Stimulated activated effector memory CD8-positive, alpha-beta T cell treated with anti-CD3 and anti-CD28 coated beads, Interleukin-12 subunit alpha, Interleukin-12 subunit beta, amount 100 ng/mL, for 72 hours (primary cell): ENCODE results near the gene HSPB7.
A peak's percentile ranks its signal among the peaks of the same experiment; 100 is the strongest.
"Not testable (repeated sequence)": the region's sequence is repeated elsewhere in the genome, so short reads cannot be mapped to it uniquely, and the experiment has no call there.

Experiments
- ATAC-seq: fragments of 150-1000 bp; cut with Tn5 transposase; 2 replicates; pipeline ENCODE4 v1.10.0; 2021
- DNase-seq, 2 donors: peaks; one replicate each; pipeline ENCODE4 v3.0.0; 2021 to 2022; ENCODE audit warnings: low spot score in 2 of 2
- H3K27ac Mint-ChIP-seq: one replicate; pipeline ENCODE4 v1.8.0; 2022; ENCODE audit warnings: mild to moderate bottlenecking, mixed read lengths
- H3K36me3 Mint-ChIP-seq: one replicate; pipeline ENCODE4 v1.8.0; 2022; ENCODE audit warnings: mild to moderate bottlenecking, mixed read lengths
- H3K4me1 Mint-ChIP-seq: one replicate; pipeline ENCODE4 v1.8.0; 2022; ENCODE audit warnings: mixed read lengths
- H3K4me3 Mint-ChIP-seq: one replicate; pipeline ENCODE4 v1.8.0; 2022; ENCODE audit warnings: mild to moderate bottlenecking, mixed read lengths
- H3K9me3 Mint-ChIP-seq: one replicate; pipeline ENCODE4 v1.8.0; 2022; ENCODE audit warnings: mixed read lengths

Gene HSPB7

DNA sequence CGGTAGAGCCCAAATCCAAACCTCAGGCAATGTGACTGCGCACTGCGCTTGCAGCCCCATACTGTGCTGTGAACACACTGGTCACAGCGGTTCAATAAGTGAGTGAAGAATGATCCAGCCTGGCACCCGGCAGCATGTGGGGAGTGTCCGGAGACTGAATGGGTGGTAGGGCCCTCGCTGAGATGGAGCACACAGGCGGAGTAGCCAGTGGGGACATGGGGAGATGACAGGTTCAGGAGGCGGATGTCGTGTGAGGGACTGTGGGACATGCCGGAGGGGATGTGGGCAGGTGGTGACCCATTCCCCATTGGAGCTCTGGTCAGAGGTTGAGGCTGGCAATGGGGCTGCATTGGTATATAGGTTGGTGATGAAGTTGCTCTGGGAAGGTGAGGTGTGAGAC is 8.2 kb downstream of the HSPB7 start:
- no peaks in the 10 kb centered on the region for H3K36me3 Mint-ChIP-seq
- no peak for DNase-seq
- H3K27ac Mint-ChIP-seq = no peak overlapping the region
- no peak overlapping the region for H3K4me3 Mint-ChIP-seq
- no peak for ATAC-seq
- H3K9me3 Mint-ChIP-seq = no peaks in the 10 kb centered on the region
- H3K4me1 Mint-ChIP-seq = peaks cover 29% of the 10 kb centered on the region

DNA sequence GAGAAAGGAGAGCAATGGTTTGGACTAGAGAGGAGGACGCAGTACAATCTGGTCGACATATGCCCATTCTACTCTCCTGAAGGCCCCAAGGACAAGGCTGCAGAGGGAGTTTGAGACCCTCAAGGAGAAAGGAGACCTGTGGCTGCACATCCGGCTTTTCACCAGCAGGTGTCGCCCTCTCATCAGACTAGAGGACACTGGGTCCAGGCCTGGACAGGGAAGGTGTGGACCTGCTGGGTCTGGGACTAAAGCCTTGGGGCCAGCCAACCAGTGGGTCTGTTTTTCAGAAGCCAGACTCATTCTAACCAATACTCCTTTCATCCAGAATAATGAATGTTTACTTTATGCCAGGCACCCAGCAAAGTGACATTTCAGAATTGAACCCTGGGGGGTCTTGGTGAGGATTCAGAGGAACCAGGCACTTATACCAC is 8.8 kb downstream of the HSPB7 start:
- DNase-seq = peak; percentile 67 to 89

DNA sequence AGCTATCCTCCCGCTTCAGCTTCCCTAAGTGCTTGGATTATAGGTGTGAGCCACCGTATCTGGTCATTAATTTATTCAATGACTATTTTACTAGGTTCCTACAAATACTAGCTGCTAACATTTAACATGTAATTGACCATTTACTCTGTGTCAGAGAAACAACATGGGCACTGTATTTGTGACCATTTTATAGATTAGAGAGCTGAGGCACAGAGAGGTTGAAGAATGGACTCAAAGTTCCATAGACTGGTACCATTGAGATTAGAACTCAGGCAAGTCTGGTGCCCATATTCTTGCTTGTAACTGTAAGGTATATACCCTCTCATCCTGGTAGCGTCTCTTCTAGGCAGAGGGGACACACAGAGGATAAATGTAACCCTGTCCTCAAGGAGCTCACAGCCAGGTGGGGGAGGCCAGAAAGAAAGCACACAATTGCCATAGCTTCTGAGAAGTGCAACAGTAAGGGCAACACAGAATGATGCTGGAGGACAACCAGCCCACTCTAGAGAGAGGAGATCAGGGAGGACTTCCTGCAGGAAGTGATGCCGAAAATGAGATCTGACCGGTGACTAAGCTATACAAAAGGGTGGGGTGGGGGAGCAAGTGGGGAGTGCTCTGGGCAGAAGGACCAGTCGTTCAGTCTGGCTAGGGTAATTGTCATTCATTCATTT is 10.0 kb downstream of the HSPB7 start:
- no peak for ATAC-seq
- Mint-ChIP-seq H3K4me3 (no peak overlapping the region), H3K27ac (no peak overlapping the region), H3K4me1 (peaks cover 23% of the 10 kb centered on the region), H3K36me3 (no peaks in the 10 kb centered on the region), H3K9me3 (no peaks in the 10 kb centered on the region)
- DNase-seq = no peak

More for the DNA sequence above, 8.8 kb downstream of the HSPB7 start:
- Mint-ChIP-seq H3K9me3 (no peaks in the 10 kb centered on the region), H3K4me3 (no peak overlapping the region), H3K27ac (no peak overlapping the region), H3K4me1 (peaks cover 29% of the 10 kb centered on the region), H3K36me3 (no peaks in the 10 kb centered on the region)
- ATAC-seq = peak; percentile 58

DNA sequence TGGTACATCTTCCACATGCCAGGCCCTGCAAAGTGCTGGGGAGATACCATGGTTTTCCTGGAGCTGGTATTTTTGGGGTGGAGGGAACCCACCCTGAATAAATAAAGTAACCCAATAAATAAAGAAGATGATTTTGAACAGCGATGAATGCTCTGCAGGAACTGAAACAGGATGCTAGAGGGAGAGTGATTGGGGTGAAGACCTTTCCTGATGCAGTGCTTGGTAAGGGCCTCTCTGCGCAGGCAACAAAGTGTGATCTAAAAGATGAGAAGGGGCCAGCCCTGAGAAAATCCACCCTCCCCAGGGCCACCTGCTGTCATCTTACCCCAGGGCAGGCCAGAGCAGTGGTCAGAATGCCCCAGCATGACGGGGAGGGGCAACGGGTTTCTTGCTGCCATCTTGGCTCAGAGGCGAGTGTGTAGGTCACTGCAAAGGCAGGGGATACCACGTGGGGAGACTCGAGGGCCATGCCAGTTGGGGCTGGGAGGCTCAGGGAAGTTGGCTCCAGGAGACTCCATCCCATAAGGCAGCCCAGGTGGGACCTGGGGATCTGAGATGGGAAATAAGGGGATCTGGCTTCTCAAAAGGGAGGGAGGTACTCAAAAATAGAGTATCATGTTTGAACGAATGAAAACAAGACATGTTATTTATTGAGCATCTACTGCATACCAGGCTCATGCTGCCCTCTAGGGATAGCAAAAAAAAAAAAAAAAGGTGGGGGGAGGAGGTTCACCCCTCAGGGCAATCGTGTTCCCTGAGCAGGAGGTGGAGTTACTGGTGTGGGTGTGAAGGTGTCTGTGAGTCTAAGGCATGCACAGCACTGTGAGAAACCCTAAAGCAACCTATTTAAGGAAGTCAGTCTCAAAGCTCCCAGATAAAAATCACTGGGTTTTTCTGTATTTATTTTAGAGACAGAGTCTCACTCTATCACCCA is 11.0 kb downstream of the HSPB7 start:
- no peaks in the 10 kb centered on the region for H3K36me3 Mint-ChIP-seq
- no peak for DNase-seq
- ATAC-seq = peak; percentile 84
- H3K27ac Mint-ChIP-seq = peak overlapping the region; percentile 50
- H3K9me3 Mint-ChIP-seq = no peaks in the 10 kb centered on the region
- peaks cover 18% of the 10 kb centered on the region for H3K4me1 Mint-ChIP-seq
- no peak overlapping the region for H3K4me3 Mint-ChIP-seq

DNA sequence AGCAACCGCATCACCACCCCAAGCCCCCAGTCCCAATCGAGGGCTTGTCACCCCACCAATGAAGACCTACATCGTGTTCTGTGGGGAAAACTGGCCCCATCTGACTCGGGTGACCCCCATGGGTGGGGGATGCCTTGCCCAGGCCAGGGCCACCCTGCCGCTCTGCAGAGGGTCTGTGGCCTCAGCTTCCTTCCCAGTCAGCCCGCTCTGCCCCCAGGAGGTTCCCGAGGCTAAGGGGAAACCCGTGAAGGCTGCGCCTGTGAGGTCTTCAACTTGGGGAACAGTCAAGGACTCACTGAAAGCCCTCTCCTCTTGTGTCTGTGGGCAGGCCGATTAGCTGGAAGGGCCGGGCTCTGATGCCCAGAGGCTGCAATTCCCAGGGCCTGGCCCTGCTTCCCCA is 11.8 kb downstream of the HSPB7 start:
- H3K27ac Mint-ChIP-seq = no peak overlapping the region
- ATAC-seq (no peak), DNase-seq (no peak)
- H3K4me1 Mint-ChIP-seq = peaks cover 18% of the 10 kb centered on the region
- no peak overlapping the region for H3K4me3 Mint-ChIP-seq
- no peaks in the 10 kb centered on the region for H3K36me3 Mint-ChIP-seq
- no peaks in the 10 kb centered on the region for H3K9me3 Mint-ChIP-seq

DNA sequence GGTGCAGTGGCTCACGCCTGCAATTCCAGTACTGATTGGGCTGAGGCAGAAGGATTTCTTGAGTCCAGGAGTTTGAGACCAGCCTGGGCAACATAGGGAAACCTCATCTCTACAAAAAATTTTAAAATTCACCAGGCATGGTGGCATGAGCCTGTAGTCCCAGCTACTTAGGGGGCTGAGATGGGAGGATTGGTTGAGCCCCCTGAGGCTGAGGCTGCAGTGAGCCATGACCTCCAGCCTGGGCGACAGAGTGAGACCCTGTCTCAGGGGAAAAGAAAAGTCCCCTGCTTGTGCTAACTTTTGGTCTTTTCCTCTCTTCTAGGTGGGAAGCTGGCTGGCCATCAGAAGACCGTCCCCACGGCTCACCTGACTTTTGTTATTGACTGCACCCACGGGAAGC is 12.2 kb downstream of the HSPB7 start:
- Mint-ChIP-seq H3K4me3 (no peak overlapping the region), H3K4me1 (peaks cover 18% of the 10 kb centered on the region), H3K9me3 (no peaks in the 10 kb centered on the region), H3K36me3 (no peaks in the 10 kb centered on the region), H3K27ac (no peak overlapping the region)
- ATAC-seq (no peak), DNase-seq (no peak)

DNA sequence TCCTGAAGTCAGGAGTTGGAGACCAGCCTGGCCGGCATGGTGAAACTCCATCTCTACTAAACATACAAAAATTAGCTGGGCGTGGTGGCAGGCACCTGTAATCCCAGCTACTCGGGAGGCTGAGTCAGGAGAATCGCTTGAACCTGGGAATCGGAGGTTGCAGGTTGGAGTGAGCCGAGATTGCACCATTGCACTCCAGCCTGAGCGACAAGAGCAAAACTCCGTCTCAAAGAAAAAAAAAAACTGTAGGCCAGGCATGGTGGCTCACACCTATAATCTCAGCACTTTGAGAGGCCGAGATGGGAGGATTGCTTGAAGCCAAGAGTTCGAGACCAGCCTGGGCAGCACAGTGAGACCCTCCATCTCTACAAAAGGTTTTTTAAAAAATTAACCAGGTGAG is 16.6 kb downstream of the HSPB7 start:
- not testable (repeated sequence) for H3K4me1 Mint-ChIP-seq, H3K27ac Mint-ChIP-seq, DNase-seq, H3K4me3 Mint-ChIP-seq, H3K9me3 Mint-ChIP-seq, H3K36me3 Mint-ChIP-seq, ATAC-seq

DNA sequence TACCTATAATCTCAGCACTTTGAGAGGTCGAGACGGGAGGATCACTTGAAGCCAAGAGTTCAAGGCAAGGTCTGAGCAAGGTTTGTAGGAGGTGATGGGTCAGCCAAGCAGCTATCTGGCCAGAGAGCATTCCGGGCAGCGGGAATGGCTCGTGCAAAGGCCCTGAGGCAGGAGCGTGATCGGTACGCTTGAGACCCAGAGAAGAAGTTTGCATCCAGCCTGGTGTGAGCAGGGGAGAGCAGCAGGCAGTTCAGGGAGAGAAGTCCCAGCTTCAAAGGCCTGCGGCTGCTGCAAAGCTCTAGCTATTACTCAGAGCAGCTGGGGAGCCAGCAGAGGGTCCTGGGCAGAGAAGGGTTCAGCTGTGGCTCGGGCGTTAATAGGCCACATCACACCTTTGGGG is 18.9 kb downstream of the HSPB7 start:
- DNase-seq (no peak), ATAC-seq (no peak)
- peaks cover 6% of the 10 kb centered on the region for H3K4me1 Mint-ChIP-seq
- H3K36me3 Mint-ChIP-seq = no peaks in the 10 kb centered on the region
- no peaks in the 10 kb centered on the region for H3K9me3 Mint-ChIP-seq
- H3K4me3 Mint-ChIP-seq = no peak overlapping the region
- peak overlapping the region; percentile 49 for H3K27ac Mint-ChIP-seq

DNA sequence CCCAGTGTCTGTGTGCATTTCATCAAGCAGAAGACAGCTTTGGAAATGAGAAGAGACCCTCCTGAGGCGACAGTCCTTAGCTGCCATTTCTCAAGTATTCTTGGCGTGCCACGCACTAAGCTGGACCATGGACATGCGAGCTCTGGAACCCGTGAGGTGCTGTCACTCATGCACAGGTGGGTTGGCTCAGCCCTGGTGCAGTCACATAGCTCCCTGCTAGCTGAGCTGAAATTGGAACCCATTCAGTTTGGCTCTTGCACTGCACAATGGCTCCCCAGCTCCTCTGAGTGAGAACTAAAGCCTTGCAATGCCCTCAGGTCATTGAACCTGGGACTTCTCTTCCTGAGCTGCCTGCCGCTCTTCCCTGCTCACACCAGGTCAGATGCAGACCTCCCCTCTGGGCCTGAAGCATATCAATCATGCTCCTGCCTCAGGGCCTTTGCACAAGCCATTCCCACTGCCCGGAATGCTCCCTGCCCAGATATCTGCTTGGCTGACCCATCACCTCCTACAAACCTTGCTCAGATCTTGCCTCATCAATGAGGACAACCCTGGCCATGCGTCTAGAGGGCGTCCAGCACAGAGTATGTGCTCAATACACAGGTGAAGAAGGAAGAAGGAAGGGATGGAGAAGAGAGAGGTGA is 20.1 kb downstream of the HSPB7 start:
- Mint-ChIP-seq H3K4me3 (no peak overlapping the region), H3K4me1 (peaks cover 6% of the 10 kb centered on the region), H3K36me3 (no peaks in the 10 kb centered on the region), H3K9me3 (no peaks in the 10 kb centered on the region), H3K27ac (peak overlapping the region; percentile 6)
- ATAC-seq (no peak), DNase-seq (no peak)

DNA sequence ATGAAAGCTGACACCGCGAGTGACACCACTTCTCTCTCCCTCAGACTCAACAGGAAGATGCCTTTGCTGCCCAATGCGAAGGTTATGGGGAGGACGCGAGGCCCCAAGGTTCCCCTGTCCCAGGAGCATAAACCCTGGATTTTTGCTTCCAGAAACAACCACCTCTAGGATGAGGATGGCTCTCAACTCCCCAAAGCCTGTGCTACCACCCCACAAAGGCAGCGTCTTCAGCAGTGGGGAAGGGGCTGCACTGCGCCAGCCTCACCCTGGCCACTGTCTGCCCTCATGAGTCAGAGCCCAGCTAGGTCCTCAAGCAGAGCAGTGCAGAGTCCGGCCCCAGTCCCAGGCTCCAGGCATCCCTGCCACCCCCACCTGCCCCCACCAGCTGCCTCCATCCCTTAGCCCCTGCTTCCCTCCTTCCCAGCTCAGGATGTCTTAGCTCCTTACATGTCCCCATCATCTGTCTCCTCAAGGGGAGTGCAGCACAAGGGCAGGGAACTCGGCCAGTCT is 20.7 kb downstream of the HSPB7 start:
- Mint-ChIP-seq H3K9me3 (no peaks in the 10 kb centered on the region), H3K36me3 (no peaks in the 10 kb centered on the region), H3K4me3 (no peak overlapping the region), H3K4me1 (peaks cover 6% of the 10 kb centered on the region), H3K27ac (peak overlapping the region; percentile 6)
- DNase-seq = no peak
- no peak for ATAC-seq

DNA sequence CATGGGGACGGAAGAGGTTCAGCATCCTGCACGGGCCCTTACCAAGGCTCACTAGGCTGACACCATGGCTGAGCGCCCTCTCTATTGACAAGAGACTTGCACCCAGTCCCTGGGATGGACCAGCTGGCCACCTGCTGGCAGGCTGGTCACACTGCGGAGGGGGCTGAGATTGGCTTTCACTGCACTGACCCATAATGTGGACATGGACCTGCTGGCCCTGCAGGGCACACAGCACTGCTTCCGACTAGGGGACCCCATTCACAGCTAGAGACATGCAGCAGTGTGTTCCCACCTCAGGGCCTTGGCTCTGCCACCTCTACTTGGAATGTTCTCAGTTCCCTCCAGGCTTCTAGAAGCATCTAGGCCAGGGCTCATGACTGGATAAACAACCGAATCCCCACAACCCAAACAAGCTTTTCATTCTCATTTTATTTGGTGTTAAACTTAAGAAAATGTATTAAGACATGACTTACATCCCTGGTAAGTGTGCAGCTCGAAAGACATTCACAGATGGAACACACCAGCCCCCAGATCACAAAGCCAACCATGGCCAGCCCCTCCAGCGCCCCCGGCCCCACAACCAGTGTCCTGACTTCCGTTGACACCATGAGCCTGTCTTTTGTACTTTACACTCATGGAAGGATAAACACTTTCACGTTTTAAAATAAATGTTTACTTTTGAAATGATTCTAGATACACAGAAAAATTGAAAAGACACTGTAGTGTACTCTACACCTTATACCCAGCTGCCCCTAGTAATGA is 23.1 kb downstream of the HSPB7 start:
- H3K9me3 Mint-ChIP-seq = no peaks in the 10 kb centered on the region
- DNase-seq (peak; percentile 51 to 71), ATAC-seq (peak; percentile 81)
- peaks cover 6% of the 10 kb centered on the region for H3K4me1 Mint-ChIP-seq
- H3K36me3 Mint-ChIP-seq = no peaks in the 10 kb centered on the region
- no peak overlapping the region for H3K4me3 Mint-ChIP-seq
- H3K27ac Mint-ChIP-seq = no peak overlapping the region

DNA sequence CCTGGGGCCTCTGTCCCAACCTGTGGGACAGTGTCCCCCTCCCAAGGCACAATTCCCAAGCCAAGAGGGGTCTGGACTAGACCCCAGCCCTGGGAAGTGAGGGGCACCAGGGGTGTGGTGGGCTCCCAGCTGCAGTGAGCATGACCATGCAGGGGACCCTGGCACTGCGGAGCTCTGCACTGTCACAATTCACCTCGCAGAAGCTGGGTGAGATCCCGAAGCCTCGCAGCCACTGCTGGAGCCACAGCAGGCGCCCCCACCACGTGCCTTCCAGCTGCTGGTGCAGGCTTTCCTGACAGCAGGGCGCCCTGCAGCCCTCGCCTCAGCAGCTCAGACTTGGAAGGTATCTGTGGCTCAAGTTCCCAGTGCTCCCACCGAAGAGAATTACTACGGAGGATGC is 23.8 kb downstream of the HSPB7 start:
- Mint-ChIP-seq H3K27ac (no peak overlapping the region), H3K9me3 (no peaks in the 10 kb centered on the region), H3K4me3 (no peak overlapping the region), H3K4me1 (peaks cover 6% of the 10 kb centered on the region), H3K36me3 (no peaks in the 10 kb centered on the region)
- DNase-seq (no peak), ATAC-seq (no peak)

DNA sequence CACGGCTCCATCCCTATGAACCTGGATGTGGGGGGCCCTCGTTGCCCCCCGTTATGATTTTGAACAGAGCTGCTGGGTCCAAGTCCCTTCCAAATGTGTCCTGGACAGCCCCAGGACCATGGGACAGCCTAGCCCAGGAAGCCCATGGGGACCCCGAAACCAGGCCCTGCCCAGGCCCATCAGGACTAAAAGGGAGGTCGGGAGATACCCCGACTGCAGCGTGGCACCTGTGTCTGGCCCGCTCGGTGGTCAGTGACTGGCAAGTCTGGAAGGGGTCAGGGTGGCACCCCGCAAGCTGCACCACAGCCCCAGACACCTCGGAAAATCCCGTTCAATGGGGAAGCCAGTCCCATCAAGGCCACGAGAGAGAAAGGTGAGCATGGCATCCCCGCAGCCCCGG is 24.2 kb downstream of the HSPB7 start:
- Mint-ChIP-seq H3K4me3 (no peak overlapping the region), H3K4me1 (peaks cover 6% of the 10 kb centered on the region), H3K27ac (no peak overlapping the region), H3K9me3 (no peaks in the 10 kb centered on the region), H3K36me3 (no peaks in the 10 kb centered on the region)
- no peak for ATAC-seq
- no peak for DNase-seq

DNA sequence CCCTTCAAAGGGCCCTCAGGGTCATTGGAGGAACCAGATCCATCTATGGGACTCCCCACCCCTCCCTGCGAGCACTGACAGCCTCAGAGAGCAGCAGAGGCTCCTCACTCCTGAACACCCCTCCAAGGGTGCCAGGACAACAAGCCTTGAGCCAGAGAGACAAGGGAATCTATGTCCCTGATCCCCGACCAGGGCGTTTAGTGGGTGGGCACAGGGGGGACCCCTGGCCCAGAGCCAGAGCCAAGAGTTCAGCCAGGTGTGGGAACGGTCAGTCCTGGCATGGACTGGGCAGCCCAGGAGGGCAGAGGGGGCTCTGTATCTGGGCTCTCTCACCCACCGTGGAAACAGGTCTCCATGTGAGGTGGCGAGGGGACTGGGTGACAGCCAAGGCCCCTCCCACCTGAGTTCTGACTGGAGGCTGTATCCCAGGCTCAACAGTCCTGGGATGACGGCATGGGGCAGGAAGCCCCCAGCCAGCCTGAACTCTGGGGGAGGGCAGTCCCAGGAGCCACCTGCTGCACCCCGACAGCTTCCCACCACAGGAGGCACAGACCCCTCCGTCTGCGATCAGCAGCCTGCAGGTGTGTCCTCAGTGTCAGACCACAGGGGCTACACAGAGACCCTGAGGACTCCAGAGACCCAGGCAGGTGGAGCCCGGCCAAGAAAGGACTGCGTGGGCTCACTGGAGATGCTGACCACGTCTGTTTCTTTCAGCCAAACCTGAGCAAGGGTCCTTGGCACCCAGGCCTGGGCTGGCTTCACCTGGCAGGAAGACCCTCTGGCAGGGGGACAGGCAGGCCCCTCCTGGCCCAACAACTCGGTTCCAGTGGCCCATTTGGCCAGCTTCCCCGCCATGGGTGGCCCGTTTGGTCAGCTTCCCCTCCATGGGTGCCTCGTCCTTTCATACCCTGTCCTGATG is 25.0 kb downstream of the HSPB7 start:
- H3K27ac Mint-ChIP-seq = peak overlapping the region; percentile 76
- DNase-seq = no peak
- H3K36me3 Mint-ChIP-seq = no peaks in the 10 kb centered on the region
- peaks cover 6% of the 10 kb centered on the region for H3K4me1 Mint-ChIP-seq
- no peaks in the 10 kb centered on the region for H3K9me3 Mint-ChIP-seq
- no peak for ATAC-seq
- no peak overlapping the region for H3K4me3 Mint-ChIP-seq
